WTC11 (cell line): ENCODE measurements around the gene EPX. TPM values are rescaled to one million over a fixed set of nuclear protein-coding genes. Genes with fewer than 3 reads are reported as not detected.
A peak's percentile ranks its signal among the peaks of the same experiment; 100 is the strongest.

Source experiments
- ATAC-seq: fragments of 200-7000 bp; cut with Tn5 transposase; 2 replicates; pipeline ENCODE4 v1.10.0; 2021; ENCODE audit warnings: mild to moderate bottlenecking, moderate library complexity
- CTCF ChIA-PET: fragments of 300-600 bp; sonication (Branson Sonifier 250); formaldehyde crosslinking; loops from one replicate; lab custom pipeline; 2021; ENCODE audit warnings: antibody characterized with exemption; lab: Charles Lee
- POLR2A ChIA-PET: fragments of 350-600 bp; sonication (Branson Sonifier 250); formaldehyde crosslinking; loops from one replicate; lab custom pipeline; 2021; ENCODE audit warnings: antibody characterized with exemption; lab: Charles Lee
- DNase-seq: peaks from one replicate; pipeline ENCODE4 v3.0.0; 2021; ENCODE audit warnings: low spot score
- H3K27ac Mint-ChIP-seq: 2 replicates; pipeline ENCODE4 v1.8.0; 2021; ENCODE audit warnings: mixed read lengths
- H3K27me3 Mint-ChIP-seq: 2 replicates; pipeline ENCODE4 v1.8.0; 2021; ENCODE audit warnings: low read depth, mild to moderate bottlenecking, moderate library complexity, mixed read lengths
- H3K36me3 Mint-ChIP-seq: 2 replicates; pipeline ENCODE4 v1.8.0; 2021; ENCODE audit warnings: mixed read lengths
- H3K4me1 Mint-ChIP-seq: 2 replicates; pipeline ENCODE4 v1.8.0; 2022; ENCODE audit warnings: mixed read lengths
- H3K4me3 Mint-ChIP-seq: 2 replicates; pipeline ENCODE4 v1.8.0; 2021; ENCODE audit warnings: mild to moderate bottlenecking, moderate library complexity, mixed read lengths
- H3K9me3 Mint-ChIP-seq: 2 replicates; pipeline ENCODE4 v1.8.0; 2021; ENCODE audit warnings: mixed read lengths
- AR ChIP-seq: fragments of 250-450 bp; sonication (Bioruptor Pico); IDR thresholded peaks from 2 replicates; pipeline ENCODE4 v1.9.0; 2021; ENCODE audit warnings: mild to moderate bottlenecking
- CDX4 ChIP-seq: fragments of 250-450 bp; sonication (Bioruptor Pico); IDR thresholded peaks from 2 replicates; pipeline ENCODE4 v1.9.0; 2021; ENCODE audit warnings: moderate library complexity, mild to moderate bottlenecking, inconsistent platforms, borderline replicate concordance
- ESRRA ChIP-seq: sonication (generic); formaldehyde crosslinking; IDR thresholded peaks from 2 replicates; pipeline ENCODE4 v1.8.1; 2022; ENCODE audit warnings: mild to moderate bottlenecking, missing genetic modification reagents, borderline replicate concordance
- ETV6 ChIP-seq: sonication (generic); formaldehyde crosslinking; IDR thresholded peaks from 2 replicates; pipeline ENCODE4 v1.8.1; 2022; ENCODE audit warnings: mild to moderate bottlenecking, missing genetic modification reagents
- GRHL2 ChIP-seq: fragments of 250-450 bp; sonication (Bioruptor Pico); IDR thresholded peaks from 2 replicates; pipeline ENCODE4 v1.8.0; 2022; ENCODE audit warnings: mild to moderate bottlenecking, moderate library complexity; ENCODE audit not compliant: insufficient replicate concordance, severe bottlenecking
- IRF1 ChIP-seq: sonication (generic); formaldehyde crosslinking; IDR thresholded peaks from 2 replicates; pipeline ENCODE4 v1.8.0; 2023; ENCODE audit warnings: missing genetic modification reagents
- IRF2 ChIP-seq: sonication (generic); formaldehyde crosslinking; IDR thresholded peaks from 2 replicates; pipeline ENCODE4 v1.8.0; 2022; ENCODE audit warnings: low read depth, missing genetic modification reagents, borderline replicate concordance
- NR1H2 ChIP-seq: sonication (generic); formaldehyde crosslinking; IDR thresholded peaks from 2 replicates; pipeline ENCODE4 v1.9.0; 2021; ENCODE audit warnings: mild to moderate bottlenecking, moderate library complexity, missing genetic modification reagents
- SMAD3 ChIP-seq: sonication (generic); formaldehyde crosslinking; IDR thresholded peaks from 2 replicates; pipeline ENCODE4 v1.8.0; 2022; ENCODE audit warnings: missing genetic modification reagents, mild to moderate bottlenecking, borderline replicate concordance
- SP1 ChIP-seq: sonication (generic); formaldehyde crosslinking; conservative IDR thresholded peaks from 2 replicates; pipeline ENCODE4 v1.8.1; 2022; ENCODE audit warnings: missing genetic modification reagents
- ZBTB43 ChIP-seq: sonication (generic); formaldehyde crosslinking; IDR thresholded peaks from 2 replicates; pipeline ENCODE4 v1.8.1; 2023; ENCODE audit warnings: mild to moderate bottlenecking, missing genetic modification reagents
- ZNF263 ChIP-seq: sonication (generic); formaldehyde crosslinking; IDR thresholded peaks from 2 replicates; pipeline ENCODE4 v1.8.1; 2022; ENCODE audit warnings: low read depth, mild to moderate bottlenecking, moderate library complexity, missing genetic modification reagents
- ZNF396 ChIP-seq: fragments of 250-450 bp; sonication (Bioruptor Pico); IDR thresholded peaks from 2 replicates; pipeline ENCODE4 v1.8.0; 2021; ENCODE audit warnings: mild to moderate bottlenecking, moderate library complexity, borderline replicate concordance
- ZNF416 ChIP-seq: fragments of 250-450 bp; sonication (Bioruptor Pico); IDR thresholded peaks from 2 replicates; pipeline ENCODE4 v1.9.0; 2021; ENCODE audit warnings: mild to moderate bottlenecking, inconsistent platforms
- ZNF425 ChIP-seq: fragments of 250-450 bp; sonication (Bioruptor Pico); conservative IDR thresholded peaks from 2 replicates; pipeline ENCODE4 v1.9.0; 2021; ENCODE audit warnings: mild to moderate bottlenecking
- total RNA-seq: library from RNA; stranded (reverse); gene quantifications from 3 replicates; pipeline ENCODE4 v1.2.3, GENCODE V29; 2021
- TF ChIP-seq, protein P1 (sequence below): fragments of 250-450 bp; sonication (Bioruptor Pico); IDR thresholded peaks from 2 replicates; pipeline ENCODE4 v1.8.0; 2021; ENCODE audit warnings: mild to moderate bottlenecking

Gene EPX
- total RNA-seq, 1 experiment from 2014 or later = not detected

DNA sequence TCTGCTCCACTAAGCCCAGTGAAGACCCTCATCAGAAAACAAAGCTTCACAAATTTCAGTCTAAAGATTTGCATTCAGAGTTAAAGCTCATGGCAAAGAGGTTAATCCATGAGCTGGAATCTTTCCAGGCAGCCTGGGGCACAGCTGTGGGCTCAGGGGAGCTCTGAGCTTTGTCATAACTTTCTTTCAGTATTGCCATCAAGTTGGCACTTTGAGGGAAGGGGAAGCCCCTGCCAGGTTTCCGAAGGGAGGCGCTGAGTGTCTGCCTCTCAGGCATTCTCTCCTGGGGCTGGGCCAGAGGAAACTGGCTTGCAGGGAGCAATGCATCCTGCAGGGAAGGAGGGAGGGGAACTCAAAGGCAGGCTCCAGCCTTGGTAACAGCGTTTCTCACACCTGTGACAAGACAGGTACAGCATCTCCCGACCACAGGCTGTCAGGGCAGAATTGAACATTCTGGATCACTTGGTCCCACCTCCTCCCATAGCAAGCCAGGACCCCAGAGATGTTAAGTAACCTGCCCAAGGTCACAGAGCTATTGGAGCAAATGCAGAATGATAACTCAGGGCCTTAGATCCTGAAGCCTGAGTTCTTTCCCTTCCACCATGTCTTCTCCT, 49.8 kb downstream of the EPX start:
- ChIA-PET POLR2A (no interaction called here), CTCF (interaction anchor here (0.7 to 1.4 kb wide), 4 partner anchors 10 to 175 kb away, joined by 3 to 4 read pairs (median 4); partner anchors contain the start of gene RNF43)
- Mint-ChIP-seq H3K9me3 (no peaks in the 10 kb centered on the region), H3K36me3 (no peaks in the 10 kb centered on the region), H3K4me1 (peaks cover 4% of the 10 kb centered on the region; the same call in 1 of the 2 replicates), H3K27me3 (peaks cover 87% of the 10 kb centered on the region), H3K27ac (no peak overlapping the region), H3K4me3 (no peak overlapping the region)
- TF ChIP-seq ETV6 = no peak
- no peak for TF ChIP-seq ZNF425 (CRISPR knock-in tag)
- TF ChIP-seq ESRRA (CRISPR knock-in tag) = no peak
- TF ChIP-seq ZNF396 (CRISPR knock-in tag) = no peak
- TF ChIP-seq ZNF263 (CRISPR knock-in tag) = no peak
- no peak for TF ChIP-seq IRF2 (CRISPR knock-in tag)
- no peak for TF ChIP-seq AR (CRISPR knock-in tag)
- TF ChIP-seq CDX4 (CRISPR knock-in tag) = no peak
- TF ChIP-seq ZBTB43 = no peak
- TF ChIP-seq, protein P1, sequence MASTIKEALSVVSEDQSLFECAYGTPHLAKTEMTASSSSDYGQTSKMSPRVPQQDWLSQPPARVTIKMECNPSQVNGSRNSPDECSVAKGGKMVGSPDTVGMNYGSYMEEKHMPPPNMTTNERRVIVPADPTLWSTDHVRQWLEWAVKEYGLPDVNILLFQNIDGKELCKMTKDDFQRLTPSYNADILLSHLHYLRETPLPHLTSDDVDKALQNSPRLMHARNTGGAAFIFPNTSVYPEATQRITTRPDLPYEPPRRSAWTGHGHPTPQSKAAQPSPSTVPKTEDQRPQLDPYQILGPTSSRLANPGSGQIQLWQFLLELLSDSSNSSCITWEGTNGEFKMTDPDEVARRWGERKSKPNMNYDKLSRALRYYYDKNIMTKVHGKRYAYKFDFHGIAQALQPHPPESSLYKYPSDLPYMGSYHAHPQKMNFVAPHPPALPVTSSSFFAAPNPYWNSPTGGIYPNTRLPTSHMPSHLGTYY (CRISPR knock-in tag) = no peak
- TF ChIP-seq ZNF416 = no peak
- TF ChIP-seq IRF1 (CRISPR knock-in tag) = no peak
- TF ChIP-seq NR1H2 = no peak
- no peak for TF ChIP-seq GRHL2 (CRISPR knock-in tag)
- TF ChIP-seq SMAD3 (CRISPR knock-in tag) = no peak
- TF ChIP-seq SP1 (CRISPR knock-in tag) = no peak
- ATAC-seq = peak; percentile 83
- peak; percentile 50 for DNase-seq
